Thyroid gland (tissue), 4 donors: ENCODE data around the gene SMARCD1.

Experiments
- POLR2A ChIP-seq, 2 donors: fragments of 450-650 bp; IDR thresholded peaks; one replicate each; pipeline ENCODE4 v1.6.1; 2017; ENCODE audit warnings: antibody characterized with exemption in 2 of 2, mild to moderate bottlenecking in 2 of 2, moderate library complexity in 1 of 2
- TF ChIP-seq, protein P1 (sequence below), 6 experiments: fragments of 200-600 bp in 3 of 6; fragments of 450-650 bp in 3 of 6; sonication (generic) in 3 of 6; IDR thresholded peaks; one replicate each; pipeline ENCODE4 v1.5.1; 2016 to 2019; ENCODE audit warnings: antibody characterized with exemption in 6 of 6, mild to moderate bottlenecking in 2 of 6, inconsistent platforms in 1 of 6, moderate library complexity in 1 of 6

DNA sequence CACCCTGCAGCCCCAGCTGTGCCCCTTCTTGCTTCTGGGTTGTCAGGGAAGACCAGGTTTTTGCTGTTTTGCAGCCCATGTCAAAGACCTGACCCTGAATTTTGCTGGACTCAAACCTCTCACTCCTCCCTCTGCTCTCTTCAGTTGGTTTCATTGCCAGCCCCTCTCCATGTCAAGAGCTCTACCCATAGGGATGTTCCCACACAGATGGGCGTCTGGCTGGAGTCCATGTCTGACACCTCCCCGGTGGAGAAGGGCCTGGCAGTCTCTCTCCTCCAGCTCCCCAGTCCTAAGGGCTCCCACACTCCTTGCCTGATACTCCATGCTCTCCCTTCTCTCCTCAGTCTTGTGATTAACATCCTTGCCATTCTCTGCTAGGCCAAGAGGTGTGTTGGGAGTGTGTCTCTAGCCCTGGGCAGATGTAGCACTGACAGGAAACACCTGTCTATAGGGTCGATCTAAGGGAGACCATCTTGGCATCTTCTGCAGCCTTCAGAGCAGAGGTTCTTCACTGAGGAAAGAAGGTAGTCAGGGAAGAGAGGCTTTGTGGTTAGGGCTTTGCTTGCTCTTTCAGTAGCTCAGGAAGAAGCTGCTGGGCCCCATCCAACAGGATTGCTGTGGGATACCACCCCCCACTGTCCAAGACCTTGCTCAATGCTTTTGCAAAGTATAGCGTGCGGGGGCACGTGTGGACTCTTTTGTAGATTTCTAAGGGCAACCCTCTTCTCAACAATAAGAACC, 23.0 kb upstream of the SMARCD1 start:
- TF ChIP-seq, protein P1, sequence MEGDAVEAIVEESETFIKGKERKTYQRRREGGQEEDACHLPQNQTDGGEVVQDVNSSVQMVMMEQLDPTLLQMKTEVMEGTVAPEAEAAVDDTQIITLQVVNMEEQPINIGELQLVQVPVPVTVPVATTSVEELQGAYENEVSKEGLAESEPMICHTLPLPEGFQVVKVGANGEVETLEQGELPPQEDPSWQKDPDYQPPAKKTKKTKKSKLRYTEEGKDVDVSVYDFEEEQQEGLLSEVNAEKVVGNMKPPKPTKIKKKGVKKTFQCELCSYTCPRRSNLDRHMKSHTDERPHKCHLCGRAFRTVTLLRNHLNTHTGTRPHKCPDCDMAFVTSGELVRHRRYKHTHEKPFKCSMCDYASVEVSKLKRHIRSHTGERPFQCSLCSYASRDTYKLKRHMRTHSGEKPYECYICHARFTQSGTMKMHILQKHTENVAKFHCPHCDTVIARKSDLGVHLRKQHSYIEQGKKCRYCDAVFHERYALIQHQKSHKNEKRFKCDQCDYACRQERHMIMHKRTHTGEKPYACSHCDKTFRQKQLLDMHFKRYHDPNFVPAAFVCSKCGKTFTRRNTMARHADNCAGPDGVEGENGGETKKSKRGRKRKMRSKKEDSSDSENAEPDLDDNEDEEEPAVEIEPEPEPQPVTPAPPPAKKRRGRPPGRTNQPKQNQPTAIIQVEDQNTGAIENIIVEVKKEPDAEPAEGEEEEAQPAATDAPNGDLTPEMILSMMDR (IDR thresholded peaks at IDR 0.05), result no peak
- no peak for TF ChIP-seq POLR2A (IDR thresholded peaks at IDR 0.05)
